Stimulated activated CD8-positive, alpha-beta memory T cell treated with anti-CD3 and anti-CD28 coated beads, Interleukin-4, amount 100 ng/mL, for 48 hours (primary cell): ENCODE data around the gene MYO1E.
"Not testable (repeated sequence)": the region's sequence is repeated elsewhere in the genome, so short reads cannot be mapped to it uniquely, and the experiment has no call there.

ENCODE experiments used
- DNase-seq: peaks from one replicate; pipeline ENCODE4 v3.0.0-alpha.2; 2020

The MYO1E gene

GRCh38 chr15:59289574-59289973 is 83.1 kb downstream of the MYO1E start:
- no peak for DNase-seq

- no peak for DNase-seq
Observed at GRCh38 chr15:59283717-59284391, 88.8 kb downstream of the MYO1E start.

GRCh38 chr15:59282515-59283337 is 89.9 kb downstream of the MYO1E start:
- DNase-seq, result no peak

GRCh38 chr15:59281699-59282098 is 91.0 kb downstream of the MYO1E start:
- no peak for DNase-seq

GRCh38 chr15:59280855-59281254 is 91.8 kb downstream of the MYO1E start:
- no peak for DNase-seq

GRCh38 chr15:59280292-59280691 is 92.4 kb downstream of the MYO1E start:
- DNase-seq, result not testable (repeated sequence)

GRCh38 chr15:59279023-59279422 is 93.6 kb downstream of the MYO1E start:
- no peak for DNase-seq

- DNase-seq, result no peak
Observed at GRCh38 chr15:59278120-59278519, 94.6 kb downstream of the MYO1E start.

- DNase-seq, result no peak
Observed at GRCh38 chr15:59276225-59277178, 96.2 kb downstream of the MYO1E start.

GRCh38 chr15:59274126-59274970 is 98.3 kb downstream of the MYO1E start:
- no peak for DNase-seq

GRCh38 chr15:59273234-59273633 is 99.4 kb downstream of the MYO1E start:
- no peak for DNase-seq

- no peak for DNase-seq
Observed at GRCh38 chr15:59271595-59272201, 101.0 kb downstream of the MYO1E start.

- DNase-seq, result no peak
Observed at GRCh38 chr15:59268852-59269407, 103.7 kb downstream of the MYO1E start.

GRCh38 chr15:59268168-59268851 is 104.4 kb downstream of the MYO1E start:
- no peak for DNase-seq

GRCh38 chr15:59266028-59266427 is 106.6 kb downstream of the MYO1E start:
- DNase-seq, result no peak

- no peak for DNase-seq
Observed at GRCh38 chr15:59262316-59262715, 110.4 kb downstream of the MYO1E start.

GRCh38 chr15:59260090-59260489 is 112.6 kb downstream of the MYO1E start:
- no peak for DNase-seq

GRCh38 chr15:59259137-59259943 is 113.3 kb downstream of the MYO1E start:
- no peak for DNase-seq

GRCh38 chr15:59258317-59258716 is 114.4 kb downstream of the MYO1E start:
- no peak for DNase-seq

GRCh38 chr15:59257140-59257539 is 115.5 kb downstream of the MYO1E start:
- no peak for DNase-seq
